Aorta (tissue), 5 donors: ENCODE measurements around the gene PNLIP. TPM values are rescaled to one million over a fixed set of nuclear protein-coding genes. Genes with fewer than 3 reads are reported as not detected.

Experiments used
- ATAC-seq: fragments of 200-7000 bp; cut with Tn5 transposase; one replicate; pipeline ENCODE4 v1.9.1; 2022; ENCODE audit warnings: moderate library complexity; ENCODE audit not compliant: low FRiP score
- DNase-seq, 2 donors: peaks; one replicate each; pipeline ENCODE4 v3.0.0-alpha.2; 2020
- H3K27ac ChIP-seq, 2 donors: one replicate each; pipeline ENCODE4 v1.5.1; 2013; ENCODE audit warnings: low read length in 2 of 2, mild to moderate bottlenecking in 2 of 2, moderate library complexity in 2 of 2, control low read depth in 1 of 2, inconsistent platforms in 1 of 2, low read depth in 1 of 2
- H3K27me3 ChIP-seq, 2 donors: one replicate each; pipeline ENCODE4 v1.6.1; 2013; ENCODE audit warnings: control low read depth in 1 of 2, low read length in 1 of 2, mild to moderate bottlenecking in 1 of 2, moderate library complexity in 1 of 2; ENCODE audit not compliant: insufficient read depth in 2 of 2, control insufficient read depth in 1 of 2
- H3K36me3 ChIP-seq, 2 donors: one replicate each; pipeline ENCODE4 v1.6.1; 2013; ENCODE audit warnings: control low read depth in 1 of 2, low read length in 1 of 2, mild to moderate bottlenecking in 1 of 2; ENCODE audit not compliant: insufficient read depth in 2 of 2, control insufficient read depth in 1 of 2
- H3K4me1 ChIP-seq, 2 donors: one replicate each; pipeline ENCODE4 v1.6.1; 2013; ENCODE audit warnings: low read length in 2 of 2, control low read depth in 1 of 2, mild to moderate bottlenecking in 1 of 2, moderate library complexity in 1 of 2; ENCODE audit not compliant: insufficient read depth in 2 of 2, control insufficient read depth in 1 of 2
- H3K4me3 ChIP-seq, 2 donors: one replicate each; pipeline ENCODE4 v1.5.1; 2013; ENCODE audit warnings: low read length in 2 of 2, control low read depth in 1 of 2, mild to moderate bottlenecking in 1 of 2
- H3K9me3 ChIP-seq: one replicate; pipeline ENCODE4 v1.6.1; 2013; ENCODE audit warnings: mild to moderate bottlenecking, low read length; ENCODE audit not compliant: control insufficient read depth
- WGBS, 2 donors: extraction: QIAGEN DNeasy Blood & Tissue Kit; methylation state at CpG; one replicate each; pipeline ENCODE4 v1.1.7; 2013; 5-methylcytosine and 5-hydroxymethylcytosine counted together
- intact Hi-C, 2 donors: fragments of 100-400 bp; cut with DNase I; formaldehyde crosslinking; loops; one replicate each; pipeline versions ENCODE4 v1.14.2 to v1.15.0; 2022
- polyA plus RNA-seq, 2 donors: library from polyadenylated mRNA; stranded (reverse); fragments of 200-250 nt; gene quantifications; one replicate each; pipeline ENCODE4 v1.2.3, GENCODE V29; 2013
- total RNA-seq, 2 donors: library from RNA; stranded (reverse); fragmentation: NEBNext Ultra II Directional; extraction: Animal tissue kit (Norgen Biotek cat#: 25700); gene quantifications; one replicate each; pipeline ENCODE4 v1.2.1, GENCODE V29; 2021
- donor health status: healthy with polysubstance abuse.
- donor health status: Bipolar disorder and iron deficiency.
- donor health status: DM: no; HTN: no; CAD: no.
- donor health status: DM: no; HTN: no; CAD: no.
- donor health status: DM: yes; HTN: yes; CAD: no.

The PNLIP gene
- total and polyA plus RNA-seq, 4 donors: 0.88 to 2.7 (median 1.8) TPM

DNA sequence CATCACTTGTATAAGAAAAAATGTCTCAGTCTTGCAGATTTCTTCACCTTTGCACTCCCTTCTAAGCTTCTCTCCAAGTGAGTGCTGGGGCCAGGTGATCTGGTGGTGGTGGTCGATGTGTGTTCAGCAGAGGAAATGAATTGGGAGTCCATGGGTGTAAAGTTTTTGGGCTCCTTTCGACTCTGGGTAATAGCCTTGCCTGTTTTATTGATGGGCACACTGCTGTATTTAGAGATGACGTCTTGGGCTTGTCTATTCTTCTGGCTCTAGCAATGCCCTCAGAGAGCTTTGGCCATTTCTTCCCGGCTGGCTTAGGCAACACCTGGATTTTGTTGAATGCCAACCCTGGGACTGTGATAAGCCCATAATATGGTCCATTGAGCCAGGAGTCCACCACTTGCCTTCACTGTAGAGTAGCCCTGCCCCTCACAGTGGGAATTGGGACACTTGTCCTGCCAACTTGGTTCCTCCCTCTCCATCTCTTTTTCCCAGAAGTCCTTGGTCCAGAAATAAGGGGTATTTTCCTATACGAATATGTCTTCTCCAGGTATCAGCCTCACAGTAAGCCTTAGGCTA lies 11.7 kb downstream of the PNLIP start:
- intact Hi-C loops: no loop called here
- WGBS, 2 donors: 74 to 82% methylated on average over 5 of the region's 5 CpGs
- Histone ChIP-seq H3K4me1 (no peaks in the 10 kb centered on the region), H3K36me3 (no peaks in the 10 kb centered on the region), H3K27ac (no peak overlapping the region), H3K9me3 (no peaks in the 10 kb centered on the region), H3K4me3 (no peak overlapping the region), H3K27me3 (no peaks in the 10 kb centered on the region)
- DNase-seq (no peak), ATAC-seq (no peak)

DNA sequence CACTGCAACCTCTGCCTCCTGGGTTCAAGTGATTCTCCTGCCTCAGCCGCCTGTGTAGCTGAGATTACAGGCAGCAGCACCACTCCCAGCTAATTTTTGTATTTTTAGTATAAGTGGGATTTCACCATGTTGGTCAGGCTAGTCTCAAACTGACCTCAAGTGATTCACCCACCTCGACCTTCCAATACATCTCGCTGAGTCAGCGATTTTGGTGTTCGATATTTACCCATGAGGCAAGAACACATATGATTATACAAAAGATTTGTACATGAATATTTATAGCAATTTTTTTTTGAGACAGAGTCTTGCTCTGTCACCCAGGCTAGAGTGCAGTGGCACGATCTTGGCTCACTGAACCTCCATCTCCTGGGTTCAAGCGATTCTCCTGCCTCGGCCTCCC lies 19.8 kb downstream of the PNLIP start:
- H3K27me3 ChIP-seq: peaks cover 0 to 1% of the 10 kb centered on the region in 2 donors
- H3K4me1 ChIP-seq: no peaks in the 10 kb centered on the region
- peaks cover 2% of the 10 kb centered on the region for H3K9me3 ChIP-seq
- no peaks in the 10 kb centered on the region for H3K36me3 ChIP-seq
- ATAC-seq: no peak
- intact Hi-C loops: no loop called here
- WGBS, 2 donors: 95 to 96% methylated on average over 8 of the region's 8 CpGs
- H3K4me3 ChIP-seq: no peak overlapping the region
- DNase-seq: no peak
- H3K27ac ChIP-seq: no peak overlapping the region

DNA sequence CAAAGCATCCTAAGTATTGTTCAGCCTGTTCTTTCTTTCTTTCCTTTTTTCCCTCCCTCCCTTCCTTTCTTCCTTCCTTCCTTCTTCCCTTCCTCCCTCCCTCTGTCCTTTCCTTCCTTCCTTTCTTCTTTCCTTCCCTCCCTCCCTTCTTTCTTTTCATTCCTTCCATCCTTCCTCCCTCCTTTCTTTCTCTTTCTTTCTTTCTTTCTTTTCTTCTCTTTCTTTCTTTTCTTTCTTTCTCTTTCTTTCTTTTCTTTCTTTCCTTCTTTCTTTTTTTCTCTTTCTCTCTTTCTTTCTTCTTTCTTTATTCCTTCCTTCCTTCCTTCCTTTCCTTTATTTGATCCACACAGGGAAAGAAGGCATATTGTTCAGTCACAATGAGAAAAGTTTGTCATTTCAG lies 21.2 kb downstream of the PNLIP start:
- intact Hi-C loops: no loop called here
- Histone ChIP-seq H3K9me3 (peaks cover 3% of the 10 kb centered on the region), H3K27ac (no peak overlapping the region), H3K36me3 (no peaks in the 10 kb centered on the region), H3K4me3 (no peak overlapping the region), H3K4me1 (no peaks in the 10 kb centered on the region), H3K27me3 (peaks cover 0 to 1% of the 10 kb centered on the region in 2 donors)
- ATAC-seq (no peak), DNase-seq (no peak)

DNA sequence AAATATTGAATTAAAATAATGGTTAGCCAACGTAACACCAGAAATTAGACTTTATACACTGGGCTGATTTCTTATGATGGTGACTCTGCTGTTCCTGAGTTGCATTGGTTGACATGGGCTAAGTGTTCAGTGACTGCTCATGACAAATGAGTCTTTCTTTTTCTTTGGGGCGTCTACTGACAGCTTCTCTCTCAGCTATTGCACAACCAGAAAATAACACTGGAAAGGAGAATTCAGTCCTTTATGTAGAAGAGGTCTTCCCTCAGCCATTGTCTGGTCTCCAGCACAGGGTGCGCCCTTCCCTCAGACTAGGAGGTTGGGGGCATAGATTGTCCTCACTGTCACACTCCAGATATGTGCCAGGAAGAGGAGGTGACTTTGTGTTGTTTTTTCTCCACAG lies 21.6 kb downstream of the PNLIP start:
- Histone ChIP-seq H3K4me1 (no peaks in the 10 kb centered on the region), H3K27ac (no peak overlapping the region), H3K36me3 (no peaks in the 10 kb centered on the region), H3K9me3 (peaks cover 3% of the 10 kb centered on the region), H3K4me3 (no peak overlapping the region), H3K27me3 (peaks cover 0 to 1% of the 10 kb centered on the region in 2 donors)
- intact Hi-C loops: no loop called here
- DNase-seq (no peak), ATAC-seq (no peak)
- 64% methylated on average over 3 of the region's 3 CpGs for WGBS, 2 donors

DNA sequence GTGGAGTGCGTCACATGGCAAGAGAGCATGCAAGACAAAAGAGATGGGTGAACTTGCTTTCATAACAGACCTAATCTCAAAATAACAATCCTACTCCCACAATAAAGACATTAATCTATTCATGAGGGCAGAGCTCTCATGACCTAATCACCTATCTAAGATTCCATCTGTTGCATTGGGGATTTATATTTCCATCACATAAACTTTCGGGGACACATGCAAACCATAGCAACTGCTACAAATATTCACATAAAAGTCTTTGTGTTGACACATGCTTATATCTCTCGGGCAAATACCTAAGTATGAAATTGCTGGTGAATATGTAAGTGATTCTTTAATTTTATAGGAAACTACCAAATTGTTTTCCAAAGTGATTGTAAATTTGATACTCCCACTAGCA lies 29.1 kb downstream of the PNLIP start:
- Histone ChIP-seq H3K27me3 (peaks cover 0 to 3% of the 10 kb centered on the region in 2 donors), H3K4me1 (no peaks in the 10 kb centered on the region), H3K36me3 (no peaks in the 10 kb centered on the region), H3K9me3 (peaks cover 3% of the 10 kb centered on the region), H3K4me3 (no peak overlapping the region), H3K27ac (no peak overlapping the region)
- WGBS, 2 donors: 33 to 43% methylated on average over 3 of the region's 3 CpGs
- intact Hi-C loops: no loop called here
- no peak for ATAC-seq
- DNase-seq: no peak

DNA sequence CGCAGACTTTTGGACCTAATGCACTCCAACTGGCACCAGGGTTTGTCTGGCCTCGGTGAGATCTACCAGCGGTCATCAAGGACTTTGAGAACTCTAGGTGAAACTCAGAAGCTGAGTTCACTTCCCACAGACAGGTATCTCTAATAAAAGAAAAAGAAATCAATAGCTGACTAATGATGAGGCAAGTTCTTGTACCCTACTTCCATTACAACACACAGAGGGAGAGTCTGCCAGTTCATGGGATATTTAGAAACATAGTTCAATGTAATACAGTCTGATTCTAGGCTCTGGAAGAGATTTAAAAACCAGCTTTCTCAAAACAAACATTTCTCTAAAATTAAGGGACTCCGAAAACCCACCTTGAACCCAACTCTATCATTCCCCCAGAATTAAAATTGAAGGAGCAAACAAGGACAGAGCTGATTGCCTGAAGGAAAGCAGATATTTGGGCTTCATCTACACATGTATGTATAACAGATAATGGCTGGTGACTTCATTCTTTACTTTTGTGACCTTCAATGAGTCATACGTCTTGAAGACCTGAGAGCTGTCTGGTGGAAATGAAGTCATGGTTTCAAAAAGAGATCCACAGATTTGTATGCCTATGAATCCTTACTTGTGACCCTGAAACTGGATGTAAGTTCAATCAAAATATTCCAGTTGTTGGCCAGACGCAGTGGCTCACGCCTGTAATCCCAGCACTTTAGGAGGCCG lies 42.3 kb downstream of the PNLIP start:
- DNase-seq (no peak), ATAC-seq (no peak)
- WGBS, 2 donors: 91 to 92% methylated on average over 8 of the region's 8 CpGs
- Histone ChIP-seq H3K27ac (no peak overlapping the region), H3K9me3 (peaks cover 5% of the 10 kb centered on the region), H3K27me3 (peaks cover 0 to 3% of the 10 kb centered on the region in 2 donors), H3K4me1 (no peaks in the 10 kb centered on the region), H3K36me3 (no peaks in the 10 kb centered on the region), H3K4me3 (no peak overlapping the region)
- intact Hi-C loops: no loop called here

DNA sequence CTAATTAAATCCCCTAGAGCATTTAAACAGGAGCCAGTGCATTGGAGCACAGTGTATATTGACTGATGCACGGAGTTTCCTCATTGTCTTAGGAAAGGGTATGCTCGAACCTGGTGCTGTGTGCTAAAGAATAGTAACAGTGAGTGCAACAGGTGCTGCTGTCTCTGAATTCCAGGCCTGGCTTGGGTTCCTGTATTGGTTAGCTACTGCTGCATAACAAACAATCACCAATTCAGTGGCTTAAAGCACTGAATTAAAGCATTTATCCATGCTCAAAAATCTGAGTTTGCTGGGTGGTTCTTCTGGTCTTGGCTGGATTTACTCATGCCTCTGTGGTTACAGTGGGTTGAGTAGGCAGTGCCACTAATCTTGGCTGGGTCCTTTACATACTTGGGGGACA lies 43.3 kb downstream of the PNLIP start:
- Histone ChIP-seq H3K27ac (no peak overlapping the region), H3K4me3 (no peak overlapping the region), H3K4me1 (no peaks in the 10 kb centered on the region), H3K27me3 (peaks cover 0 to 3% of the 10 kb centered on the region in 2 donors), H3K9me3 (peaks cover 5% of the 10 kb centered on the region), H3K36me3 (no peaks in the 10 kb centered on the region)
- ATAC-seq (no peak), DNase-seq (no peak)
- intact Hi-C loops: no loop called here
- WGBS, 2 donors: 93% methylated on average over 2 of the region's 2 CpGs

DNA sequence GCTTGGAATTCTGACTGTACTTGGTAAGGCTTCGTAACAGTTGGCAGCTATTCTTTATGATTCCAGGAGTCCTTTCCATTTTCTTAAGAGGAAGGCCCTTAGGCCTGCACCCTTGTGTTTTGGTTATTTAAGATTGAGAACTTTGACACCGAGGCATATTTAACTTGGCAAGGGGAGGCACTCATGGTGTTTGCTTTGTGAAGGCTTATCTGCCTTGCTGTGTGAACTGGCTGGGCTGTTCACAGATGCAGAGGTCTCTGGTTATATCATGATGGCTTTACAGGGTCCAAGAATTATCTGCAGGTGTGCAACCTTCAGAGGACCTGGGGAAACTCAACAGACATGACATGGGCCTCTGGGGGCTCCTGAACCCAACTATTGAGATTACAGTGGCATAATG lies 44.2 kb downstream of the PNLIP start:
- Histone ChIP-seq H3K27ac (no peak overlapping the region), H3K27me3 (peaks cover 0 to 3% of the 10 kb centered on the region in 2 donors), H3K9me3 (peaks cover 5% of the 10 kb centered on the region), H3K4me3 (no peak overlapping the region), H3K36me3 (no peaks in the 10 kb centered on the region), H3K4me1 (no peaks in the 10 kb centered on the region)
- WGBS, 2 donors: 4 to 9% methylated on average over 2 of the region's 2 CpGs
- intact Hi-C loops: no loop called here
- ATAC-seq: no peak
- DNase-seq: no peak
